Coronary artery (tissue), 2 donors: Measurements from ENCODE around the gene PPT2.
"Not testable (repeated sequence)": the region's sequence is repeated elsewhere in the genome, so short reads cannot be mapped to it uniquely, and the experiment has no call there.

ENCODE experiments used
- DNase-seq: peaks from one replicate; pipeline ENCODE4 v3.0.0-alpha.2; 2017; ENCODE audit warnings: low spot score
- H3K27ac ChIP-seq, 2 donors: fragments of 200-600 bp; sonication (generic); one replicate each; pipeline ENCODE4 v1.5.1; 2016 to 2019
- H3K4me3 ChIP-seq: fragments of 200-600 bp; sonication (generic); 2 replicates; pipeline ENCODE4 v1.5.1; 2016; ENCODE audit warnings: mild to moderate bottlenecking, moderate library complexity
- TF ChIP-seq, protein P1 (sequence below): fragments of 200-600 bp; sonication (generic); IDR thresholded peaks from one replicate; pipeline ENCODE4 v1.5.1; 2019; ENCODE audit warnings: antibody characterized with exemption

PPT2 gene

DNA sequence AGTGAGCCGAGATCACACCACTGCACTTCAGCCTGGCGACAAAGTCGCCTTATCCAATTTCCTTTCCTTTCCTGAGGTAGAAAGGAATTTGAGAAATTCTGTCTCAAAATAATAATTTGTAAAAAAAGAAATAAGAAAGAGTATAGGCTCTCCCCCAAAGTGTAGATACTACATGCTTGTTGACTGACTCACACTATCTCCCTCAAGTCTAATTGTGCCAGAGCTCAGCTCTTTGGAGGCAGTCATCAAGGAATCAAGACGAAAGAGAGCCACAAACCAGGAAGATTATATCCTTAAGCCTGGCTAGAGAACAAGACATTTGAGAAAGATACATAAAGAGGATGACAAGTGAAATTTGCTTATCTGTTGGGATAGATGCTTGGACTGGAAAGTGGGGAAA, 20.2 kb upstream of the PPT2 start:
- no peak overlapping the region for H3K4me3 ChIP-seq
- no peak for DNase-seq
- H3K27ac ChIP-seq, result no peak overlapping the region
- TF ChIP-seq, protein P1, sequence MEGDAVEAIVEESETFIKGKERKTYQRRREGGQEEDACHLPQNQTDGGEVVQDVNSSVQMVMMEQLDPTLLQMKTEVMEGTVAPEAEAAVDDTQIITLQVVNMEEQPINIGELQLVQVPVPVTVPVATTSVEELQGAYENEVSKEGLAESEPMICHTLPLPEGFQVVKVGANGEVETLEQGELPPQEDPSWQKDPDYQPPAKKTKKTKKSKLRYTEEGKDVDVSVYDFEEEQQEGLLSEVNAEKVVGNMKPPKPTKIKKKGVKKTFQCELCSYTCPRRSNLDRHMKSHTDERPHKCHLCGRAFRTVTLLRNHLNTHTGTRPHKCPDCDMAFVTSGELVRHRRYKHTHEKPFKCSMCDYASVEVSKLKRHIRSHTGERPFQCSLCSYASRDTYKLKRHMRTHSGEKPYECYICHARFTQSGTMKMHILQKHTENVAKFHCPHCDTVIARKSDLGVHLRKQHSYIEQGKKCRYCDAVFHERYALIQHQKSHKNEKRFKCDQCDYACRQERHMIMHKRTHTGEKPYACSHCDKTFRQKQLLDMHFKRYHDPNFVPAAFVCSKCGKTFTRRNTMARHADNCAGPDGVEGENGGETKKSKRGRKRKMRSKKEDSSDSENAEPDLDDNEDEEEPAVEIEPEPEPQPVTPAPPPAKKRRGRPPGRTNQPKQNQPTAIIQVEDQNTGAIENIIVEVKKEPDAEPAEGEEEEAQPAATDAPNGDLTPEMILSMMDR, result no peak

DNA sequence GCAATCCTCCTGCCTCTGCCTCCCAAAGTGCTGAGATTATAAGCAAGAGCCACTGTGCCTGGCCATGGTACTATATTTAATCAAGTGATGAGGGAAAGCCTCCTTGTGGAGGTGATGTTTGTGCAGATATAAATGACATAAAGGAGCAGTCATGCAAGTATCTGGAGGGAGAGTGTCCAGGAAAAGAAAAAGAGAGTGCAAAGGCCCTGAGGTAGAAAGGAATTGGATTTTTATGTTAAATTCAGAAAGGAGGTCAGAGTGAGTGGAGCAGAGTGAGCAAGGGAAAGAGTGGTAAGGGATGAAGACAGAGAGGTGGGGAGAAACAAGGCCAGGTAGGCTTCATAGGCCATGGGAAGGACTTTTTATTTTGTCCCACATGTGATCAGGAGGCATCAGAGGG, 16.5 kb upstream of the PPT2 start:
- DNase-seq, result no peak
- no peak overlapping the region for H3K4me3 ChIP-seq
- no peak overlapping the region for H3K27ac ChIP-seq
- TF ChIP-seq, protein P1, result no peak

DNA sequence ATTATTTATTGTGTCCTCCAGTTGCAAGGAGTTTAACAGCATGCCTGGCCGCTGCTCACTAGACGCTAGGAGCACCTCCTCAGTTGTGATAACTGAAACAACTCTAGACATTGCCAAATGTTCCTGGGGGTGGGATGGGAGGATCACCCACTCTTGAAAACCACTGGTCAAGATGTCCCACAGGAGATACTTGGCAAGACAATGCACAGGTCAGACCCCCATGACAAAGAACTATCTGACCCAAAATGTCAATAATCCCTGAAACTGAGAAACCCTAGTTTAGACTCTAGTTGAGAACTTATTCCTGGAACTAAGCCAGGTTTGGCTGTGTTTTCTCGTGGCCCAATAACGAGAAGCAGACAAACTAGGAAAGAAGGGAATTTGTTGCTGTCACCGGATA, 14.4 kb upstream of the PPT2 start:
- H3K27ac ChIP-seq, result no peak overlapping the region
- TF ChIP-seq, protein P1, result no peak
- no peak for DNase-seq
- no peak overlapping the region for H3K4me3 ChIP-seq

DNA sequence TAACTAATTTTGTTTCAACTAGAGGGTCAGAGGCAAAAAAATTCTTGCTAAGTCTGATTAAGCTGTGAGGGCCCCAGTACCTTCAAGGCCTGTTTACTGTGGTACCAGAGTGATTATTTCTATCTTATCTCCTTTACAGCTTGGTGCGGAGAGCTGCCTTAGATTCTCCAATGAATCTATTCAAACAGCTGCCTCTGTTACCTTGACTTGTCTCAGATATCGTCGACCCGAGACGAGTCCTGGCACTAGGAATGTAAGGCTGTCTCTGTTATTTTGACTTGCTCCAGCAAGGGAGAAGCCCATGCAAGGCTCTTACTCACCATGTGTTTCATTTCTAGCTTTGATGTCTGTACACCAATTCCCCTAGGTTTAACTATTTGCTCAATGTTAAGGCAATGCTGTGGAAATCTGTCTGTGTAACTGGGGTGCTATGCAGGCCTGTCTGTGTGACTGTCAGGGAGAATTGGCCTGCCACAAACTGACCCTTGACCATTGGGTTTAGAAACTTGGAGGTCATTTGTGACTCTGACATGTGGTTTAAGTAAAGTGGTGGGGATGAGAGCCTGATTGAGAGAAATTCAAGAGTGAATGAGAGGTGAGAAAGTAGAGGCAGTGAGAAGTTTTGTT, 13.4 kb upstream of the PPT2 start:
- Histone ChIP-seq H3K4me3 (no peak overlapping the region), H3K27ac (no peak overlapping the region)
- DNase-seq, result no peak
- TF ChIP-seq, protein P1, result no peak

DNA sequence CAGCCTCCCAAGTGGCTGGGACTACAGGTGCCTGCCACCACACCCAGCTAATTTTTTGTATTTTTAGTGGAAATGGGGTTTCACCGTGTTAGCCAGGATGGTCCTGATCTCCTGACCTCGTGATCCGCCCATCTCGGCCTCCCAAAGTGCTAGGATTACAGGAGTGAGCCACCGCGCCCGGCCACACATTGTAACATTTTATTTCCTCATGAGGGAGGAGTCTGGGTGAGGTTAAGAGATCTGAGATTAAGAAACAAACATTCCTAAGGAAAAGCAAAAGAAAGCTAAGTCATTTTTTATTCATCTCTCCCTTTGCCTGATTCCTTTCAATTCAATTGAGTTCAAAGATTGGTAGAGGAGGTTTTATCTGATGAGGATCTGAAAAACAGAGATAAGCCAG, 9.7 kb upstream of the PPT2 start:
- not testable (repeated sequence) for DNase-seq, H3K27ac ChIP-seq, H3K4me3 ChIP-seq

DNA sequence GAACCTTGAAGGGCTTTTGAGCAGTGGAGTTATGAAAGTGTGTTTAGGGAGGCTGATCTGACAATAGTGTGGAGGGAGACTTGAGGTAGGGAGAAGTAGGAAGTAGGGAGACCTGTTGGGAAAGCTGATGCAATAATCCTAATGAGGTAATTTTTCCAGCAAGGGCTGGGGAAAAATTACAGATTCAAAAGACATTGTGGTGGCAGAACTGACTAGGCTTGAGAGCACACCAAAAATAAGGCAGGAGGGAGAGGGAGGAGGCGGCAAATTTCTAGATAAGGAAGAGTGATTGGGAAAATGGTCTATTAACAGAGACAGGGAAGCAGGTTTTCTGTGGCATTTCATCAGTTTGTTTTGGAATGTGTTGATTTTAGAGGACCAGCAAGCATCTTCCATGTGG, 7.7 kb upstream of the PPT2 start:
- no peak overlapping the region for H3K27ac ChIP-seq
- TF ChIP-seq, protein P1, result no peak
- no peak for DNase-seq
- H3K4me3 ChIP-seq, result no peak overlapping the region

DNA sequence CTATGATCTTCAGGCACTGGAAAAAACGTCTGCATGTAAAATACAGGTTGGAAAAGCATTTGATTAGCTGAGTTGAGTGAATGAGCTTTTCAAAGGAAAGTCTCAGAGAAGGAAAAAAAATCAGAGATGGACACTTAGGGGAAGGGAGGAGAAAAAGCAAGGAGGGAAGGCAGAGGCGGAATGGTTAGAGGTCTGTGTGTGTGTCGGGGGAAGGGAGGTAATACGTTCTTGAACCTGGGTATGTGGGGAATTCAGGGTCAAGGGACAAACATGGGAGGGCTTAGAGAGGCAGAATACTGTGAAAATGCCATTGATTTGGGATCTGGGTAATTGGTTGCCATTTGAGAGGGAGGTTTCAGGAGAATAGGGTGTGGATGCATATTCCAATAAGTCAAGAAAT, 7.3 kb upstream of the PPT2 start:
- no peak for DNase-seq
- no peak overlapping the region for H3K27ac ChIP-seq
- no peak overlapping the region for H3K4me3 ChIP-seq
- TF ChIP-seq, protein P1, result no peak
